Neural cell (in vitro differentiated cells): Measurements from ENCODE around the gene SLCO2A1. TPM values are rescaled to one million over a fixed set of nuclear protein-coding genes. Genes with fewer than 3 reads are reported as not detected.

Experiments
- H2AFZ ChIP-seq: fragments of 200-600, 300-800 bp; sonication (generic), shearing (Covaris generic); 2 replicates; pipeline ENCODE4 v1.6.0; 2014; ENCODE audit warnings: low read depth, mild to moderate bottlenecking, antibody characterized with exemption, low read length, moderate library complexity
- H3F3A ChIP-seq: fragments of 200-600 bp; shearing (Covaris generic); 2 replicates; pipeline ENCODE4 v1.6.1; 2016; ENCODE audit warnings: mild to moderate bottlenecking, moderate library complexity, mixed read lengths, antibody characterized with exemption, low read length; ENCODE audit not compliant: insufficient read depth, poor library complexity, severe bottlenecking
- H3K27ac ChIP-seq: fragments of 200-600, 300-800 bp; sonication (generic), shearing (Covaris generic); 2 replicates; pipeline ENCODE4 v1.5.1; 2014; ENCODE audit warnings: mild to moderate bottlenecking, low read length, moderate library complexity
- H3K27me3 ChIP-seq: fragments of 300-800, 200-600 bp; sonication (generic), shearing (Covaris generic); 2 replicates; pipeline ENCODE4 v1.6.0; 2014; ENCODE audit warnings: mild to moderate bottlenecking, low read depth, low read length, moderate library complexity; ENCODE audit not compliant: insufficient read depth
- H3K36me3 ChIP-seq: fragments of 300-800, 200-600 bp; sonication (generic), shearing (Covaris generic); 2 replicates; pipeline ENCODE4 v1.5.1; 2014; ENCODE audit warnings: mild to moderate bottlenecking, antibody characterized with exemption, low read length, moderate library complexity; ENCODE audit not compliant: insufficient read depth
- H3K4me2 ChIP-seq: fragments of 300-800, 200-600 bp; sonication (generic), shearing (Covaris generic); 2 replicates; pipeline ENCODE4 v1.6.0; 2014; ENCODE audit warnings: mild to moderate bottlenecking, low read length
- H3K4me3 ChIP-seq: fragments of 300-800, 200-600 bp; sonication (generic), shearing (Covaris generic); 2 replicates; pipeline ENCODE4 v1.5.1; 2014; ENCODE audit warnings: mild to moderate bottlenecking, low read length, moderate library complexity
- H3K79me2 ChIP-seq: fragments of 200-600 bp; shearing (Covaris generic); replicated peaks from 2 replicates; pipeline ENCODE4 v1.6.0; 2014; ENCODE audit warnings: mild to moderate bottlenecking, low read length, moderate library complexity; ENCODE audit not compliant: insufficient read depth
- H3K9ac ChIP-seq: fragments of 300-800, 200-600 bp; sonication (generic), shearing (Covaris generic); 2 replicates; pipeline ENCODE4 v1.6.1; 2016; ENCODE audit warnings: mild to moderate bottlenecking, low read length, mixed read lengths
- H3K9me2 ChIP-seq: fragments of 200-600 bp; shearing (Covaris generic); 2 replicates; pipeline ENCODE4 v1.6.1; 2016; ENCODE audit warnings: mild to moderate bottlenecking, low read length, mixed read lengths; ENCODE audit not compliant: insufficient read depth
- H3K9me3 ChIP-seq: fragments of 200-600, 300-800 bp; sonication (generic), shearing (Covaris generic); 2 replicates; pipeline ENCODE4 v1.6.1; 2016; ENCODE audit warnings: mild to moderate bottlenecking, mixed run types, low read length, moderate library complexity, mixed read lengths
- H4K20me1 ChIP-seq: fragments of 200-600 bp; shearing (Covaris generic); 2 replicates; pipeline ENCODE4 v1.6.1; 2016; ENCODE audit warnings: mild to moderate bottlenecking, mixed run types; ENCODE audit not compliant: insufficient read depth
- EP300 ChIP-seq: fragments of 450-650 bp; conservative IDR thresholded peaks from 2 replicates; pipeline ENCODE4 v1.6.1; 2014; ENCODE audit warnings: antibody characterized with exemption, mild to moderate bottlenecking, moderate library complexity; ENCODE audit not compliant: poor library complexity, severe bottlenecking
- EZH2 ChIP-seq: fragments of 200-600, 300-800 bp; shearing (Covaris generic), sonication (generic); IDR thresholded peaks from 2 replicates; pipeline ENCODE4 v1.6.1; 2014; ENCODE audit warnings: antibody characterized with exemption, low read length, borderline replicate concordance, mild to moderate bottlenecking; ENCODE audit not compliant: insufficient read depth, poor library complexity, severe bottlenecking
- MXI1 ChIP-seq: fragments of 450-650 bp; conservative IDR thresholded peaks from 2 replicates; pipeline ENCODE4 v1.6.1; 2014; ENCODE audit warnings: antibody characterized with exemption, mild to moderate bottlenecking; ENCODE audit not compliant: poor library complexity, severe bottlenecking
- POLR2AphosphoS5 ChIP-seq: IDR thresholded peaks from 2 replicates; pipeline ENCODE4 v1.6.1; 2012
- RAD21 ChIP-seq: fragments of 450-650 bp; conservative IDR thresholded peaks from 2 replicates; pipeline ENCODE4 v1.6.1; 2014; ENCODE audit warnings: antibody characterized with exemption, mild to moderate bottlenecking, moderate library complexity
- SMC3 ChIP-seq: fragments of 450-650 bp; conservative IDR thresholded peaks from 2 replicates; pipeline ENCODE4 v1.6.1; 2014; ENCODE audit warnings: antibody characterized with exemption, mild to moderate bottlenecking, moderate library complexity; ENCODE audit not compliant: poor library complexity
- TAF1 ChIP-seq: IDR thresholded peaks from 2 replicates; pipeline ENCODE4 v1.6.1; 2012; ENCODE audit warnings: low read depth
- polyA plus RNA-seq: library from polyadenylated mRNA; depleted of rRNA; stranded (reverse); fragments of >200 nt; gene quantifications from 2 replicates; pipeline ENCODE4 v1.2.3, GENCODE V29; 2014
- TF ChIP-seq, protein P1 (sequence below): IDR thresholded peaks from 2 replicates; pipeline ENCODE4 v1.6.1; 2012; ENCODE audit warnings: borderline replicate concordance
- TF ChIP-seq, protein P2 (sequence below): fragments of 450-650 bp; IDR thresholded peaks from 2 replicates; pipeline ENCODE4 v1.5.1; 2014; ENCODE audit warnings: antibody characterized with exemption, mild to moderate bottlenecking, moderate library complexity; ENCODE audit not compliant: poor library complexity, severe bottlenecking

SLCO2A1 gene
- polyA plus RNA-seq, 1 donor from 2014 or later, result not detected

DNA sequence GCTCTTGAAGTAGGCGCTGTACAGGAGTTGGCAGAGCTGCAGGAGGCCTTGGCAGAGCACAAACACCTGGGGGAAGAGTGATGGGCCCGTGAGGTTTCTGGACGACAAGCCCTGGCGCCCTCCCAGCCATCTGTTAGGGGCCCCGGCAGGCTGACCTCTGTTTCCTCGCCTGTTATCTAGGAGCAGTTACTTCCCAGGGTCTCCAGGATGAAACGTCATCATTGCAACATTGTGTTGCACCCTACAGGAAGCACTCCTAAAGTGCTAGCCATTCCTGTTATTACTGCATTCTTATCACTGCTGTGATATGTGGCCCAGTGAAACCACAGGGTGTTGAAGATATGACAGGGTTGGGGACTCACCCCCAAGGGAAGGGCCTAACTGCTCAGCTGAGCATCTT is 50.2 kb downstream of the SLCO2A1 start:
- Histone ChIP-seq H3K4me2 (no peak overlapping the region), H4K20me1 (no peaks in the 10 kb centered on the region), H3K36me3 (no peaks in the 10 kb centered on the region), H3K9ac (no peak overlapping the region), H3K9me3 (no peaks in the 10 kb centered on the region), H3F3A (no peaks in the 10 kb centered on the region), H3K9me2 (no peaks in the 10 kb centered on the region), H3K27me3 (no peaks in the 10 kb centered on the region), H3K4me3 (no peak overlapping the region), H3K79me2 (no peaks in the 10 kb centered on the region), H3K27ac (no peak overlapping the region), H2AFZ (no peak overlapping the region)
- TF ChIP-seq SMC3, result no peak
- no peak for TF ChIP-seq TAF1
- TF ChIP-seq EZH2, result no peak
- no peak for TF ChIP-seq RAD21
- TF ChIP-seq MXI1, result no peak
- TF ChIP-seq, protein P1, sequence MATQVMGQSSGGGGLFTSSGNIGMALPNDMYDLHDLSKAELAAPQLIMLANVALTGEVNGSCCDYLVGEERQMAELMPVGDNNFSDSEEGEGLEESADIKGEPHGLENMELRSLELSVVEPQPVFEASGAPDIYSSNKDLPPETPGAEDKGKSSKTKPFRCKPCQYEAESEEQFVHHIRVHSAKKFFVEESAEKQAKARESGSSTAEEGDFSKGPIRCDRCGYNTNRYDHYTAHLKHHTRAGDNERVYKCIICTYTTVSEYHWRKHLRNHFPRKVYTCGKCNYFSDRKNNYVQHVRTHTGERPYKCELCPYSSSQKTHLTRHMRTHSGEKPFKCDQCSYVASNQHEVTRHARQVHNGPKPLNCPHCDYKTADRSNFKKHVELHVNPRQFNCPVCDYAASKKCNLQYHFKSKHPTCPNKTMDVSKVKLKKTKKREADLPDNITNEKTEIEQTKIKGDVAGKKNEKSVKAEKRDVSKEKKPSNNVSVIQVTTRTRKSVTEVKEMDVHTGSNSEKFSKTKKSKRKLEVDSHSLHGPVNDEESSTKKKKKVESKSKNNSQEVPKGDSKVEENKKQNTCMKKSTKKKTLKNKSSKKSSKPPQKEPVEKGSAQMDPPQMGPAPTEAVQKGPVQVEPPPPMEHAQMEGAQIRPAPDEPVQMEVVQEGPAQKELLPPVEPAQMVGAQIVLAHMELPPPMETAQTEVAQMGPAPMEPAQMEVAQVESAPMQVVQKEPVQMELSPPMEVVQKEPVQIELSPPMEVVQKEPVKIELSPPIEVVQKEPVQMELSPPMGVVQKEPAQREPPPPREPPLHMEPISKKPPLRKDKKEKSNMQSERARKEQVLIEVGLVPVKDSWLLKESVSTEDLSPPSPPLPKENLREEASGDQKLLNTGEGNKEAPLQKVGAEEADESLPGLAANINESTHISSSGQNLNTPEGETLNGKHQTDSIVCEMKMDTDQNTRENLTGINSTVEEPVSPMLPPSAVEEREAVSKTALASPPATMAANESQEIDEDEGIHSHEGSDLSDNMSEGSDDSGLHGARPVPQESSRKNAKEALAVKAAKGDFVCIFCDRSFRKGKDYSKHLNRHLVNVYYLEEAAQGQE, result no peak
- TF ChIP-seq, protein P2, sequence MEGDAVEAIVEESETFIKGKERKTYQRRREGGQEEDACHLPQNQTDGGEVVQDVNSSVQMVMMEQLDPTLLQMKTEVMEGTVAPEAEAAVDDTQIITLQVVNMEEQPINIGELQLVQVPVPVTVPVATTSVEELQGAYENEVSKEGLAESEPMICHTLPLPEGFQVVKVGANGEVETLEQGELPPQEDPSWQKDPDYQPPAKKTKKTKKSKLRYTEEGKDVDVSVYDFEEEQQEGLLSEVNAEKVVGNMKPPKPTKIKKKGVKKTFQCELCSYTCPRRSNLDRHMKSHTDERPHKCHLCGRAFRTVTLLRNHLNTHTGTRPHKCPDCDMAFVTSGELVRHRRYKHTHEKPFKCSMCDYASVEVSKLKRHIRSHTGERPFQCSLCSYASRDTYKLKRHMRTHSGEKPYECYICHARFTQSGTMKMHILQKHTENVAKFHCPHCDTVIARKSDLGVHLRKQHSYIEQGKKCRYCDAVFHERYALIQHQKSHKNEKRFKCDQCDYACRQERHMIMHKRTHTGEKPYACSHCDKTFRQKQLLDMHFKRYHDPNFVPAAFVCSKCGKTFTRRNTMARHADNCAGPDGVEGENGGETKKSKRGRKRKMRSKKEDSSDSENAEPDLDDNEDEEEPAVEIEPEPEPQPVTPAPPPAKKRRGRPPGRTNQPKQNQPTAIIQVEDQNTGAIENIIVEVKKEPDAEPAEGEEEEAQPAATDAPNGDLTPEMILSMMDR, result no peak
- no peak for TF ChIP-seq EP300
- no peak for TF ChIP-seq POLR2AphosphoS5

DNA sequence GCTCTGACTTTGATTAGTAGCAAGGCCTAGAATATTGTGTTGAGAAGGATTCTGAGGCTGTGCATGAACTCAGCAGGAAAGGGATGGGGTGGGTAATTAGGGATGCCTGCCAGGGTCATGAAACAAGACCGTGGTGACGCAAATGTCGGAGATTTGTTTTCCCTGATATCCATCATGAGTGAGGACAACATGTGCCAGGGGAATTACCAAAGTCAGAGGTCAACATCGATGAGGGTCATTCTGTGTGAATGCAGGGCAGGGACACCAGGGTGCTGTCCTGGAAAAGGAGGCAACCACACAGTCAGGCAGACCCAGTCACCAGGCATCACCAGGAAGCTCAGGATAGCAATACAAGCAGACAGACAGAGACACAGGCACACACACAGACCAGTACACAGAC is 52.2 kb downstream of the SLCO2A1 start:
- Histone ChIP-seq H3K9me2 (no peaks in the 10 kb centered on the region), H3K9ac (no peak overlapping the region), H3F3A (no peaks in the 10 kb centered on the region), H3K27ac (no peak overlapping the region), H3K9me3 (no peaks in the 10 kb centered on the region), H3K36me3 (no peaks in the 10 kb centered on the region), H2AFZ (no peak overlapping the region), H3K79me2 (no peaks in the 10 kb centered on the region), H3K4me3 (no peak overlapping the region), H4K20me1 (no peaks in the 10 kb centered on the region), H3K27me3 (no peaks in the 10 kb centered on the region), H3K4me2 (no peak overlapping the region)
- TF ChIP-seq MXI1 (no peak), RAD21 (no peak), TAF1 (no peak)
- TF ChIP-seq, protein P2, result no peak
- TF ChIP-seq, protein P1, result no peak
